HL-60 (cell line): ENCODE data around the gene KCNJ12.
"Not testable (repeated sequence)": the region's sequence is repeated elsewhere in the genome, so short reads cannot be mapped to it uniquely, and the experiment has no call there.

Source experiments
- DNase-seq, 2 experiments: peaks; one replicate each; pipeline ENCODE4 v3.0.0-alpha.2; 2010 to 2020; ENCODE audit warnings: low read depth in 1 of 2, low spot score in 1 of 2
- H3K27ac ChIP-seq: fragments of 250-450 bp; sonication (Bioruptor Pico); replicated peaks from 2 replicates; pipeline ENCODE4 v1.5.1; 2020; ENCODE audit warnings: mild to moderate bottlenecking, moderate library complexity
- H3K27me3 ChIP-seq: fragments of 250-450 bp; sonication (Bioruptor Pico); 2 replicates; pipeline ENCODE4 v1.5.1; 2021; ENCODE audit warnings: mild to moderate bottlenecking, moderate library complexity; ENCODE audit not compliant: insufficient read depth, poor library complexity, severe bottlenecking
- H3K4me3 ChIP-seq: replicated peaks from 2 replicates; pipeline ENCODE4 v1.5.1; 2011; ENCODE audit warnings: mild to moderate bottlenecking, control low read depth, low read length; ENCODE audit not compliant: insufficient read depth
- CTCF ChIP-seq: IDR thresholded peaks from one replicate; pipeline ENCODE4 v1.5.1; 2011; ENCODE audit warnings: low read length, control low read depth, inconsistent platforms; ENCODE audit not compliant: insufficient read depth
- GABPA ChIP-seq: IDR thresholded peaks from 2 replicates; pipeline ENCODE4 v1.6.1; 2012; ENCODE audit warnings: low read depth
- POLR2AphosphoS5 ChIP-seq: IDR thresholded peaks from 2 replicates; pipeline ENCODE4 v1.6.1; 2012; ENCODE audit warnings: low read depth
- REST ChIP-seq: IDR thresholded peaks from 2 replicates; pipeline ENCODE4 v1.6.1; 2012; ENCODE audit warnings: low read depth; ENCODE audit not compliant: insufficient replicate concordance
- SPI1 ChIP-seq: IDR thresholded peaks from 2 replicates; pipeline ENCODE4 v1.6.1; 2012; ENCODE audit warnings: low read depth, mild to moderate bottlenecking, borderline replicate concordance

KCNJ12 gene

GRCh38 chr17:21419299-21420239, 43.4 kb downstream of the KCNJ12 start:
- Histone ChIP-seq H3K27me3 (no peaks in the 10 kb centered on the region), H3K27ac (no peak overlapping the region), H3K4me3 (no peak overlapping the region)
- no peak for DNase-seq
- TF ChIP-seq REST: no peak
- no peak for TF ChIP-seq GABPA

- not testable (repeated sequence) for H3K4me3 ChIP-seq, DNase-seq, H3K27ac ChIP-seq, H3K27me3 ChIP-seq
Measured at GRCh38 chr17:21420503-21421090, 44.4 kb downstream of the KCNJ12 start.

GRCh38 chr17:21421421-21422310, 45.5 kb downstream of the KCNJ12 start:
- H3K27me3 ChIP-seq, DNase-seq, H3K4me3 ChIP-seq, H3K27ac ChIP-seq: not testable (repeated sequence)

GRCh38 chr17:21422311-21423189, 46.4 kb downstream of the KCNJ12 start:
- H3K4me3 ChIP-seq, DNase-seq: not testable (repeated sequence)

GRCh38 chr17:21423190-21423493, 47.0 kb downstream of the KCNJ12 start:
- H3K27ac ChIP-seq, DNase-seq, H3K4me3 ChIP-seq, H3K27me3 ChIP-seq: not testable (repeated sequence)

More at GRCh38 chr17:21422311-21423189, 46.4 kb downstream of the KCNJ12 start:
- H3K27me3 ChIP-seq, H3K27ac ChIP-seq: not testable (repeated sequence)

- not testable (repeated sequence) for DNase-seq, H3K27ac ChIP-seq, H3K4me3 ChIP-seq, H3K27me3 ChIP-seq
Measured at GRCh38 chr17:21424697-21425096, 48.5 kb downstream of the KCNJ12 start.

GRCh38 chr17:21425321-21425720, 49.2 kb downstream of the KCNJ12 start:
- TF ChIP-seq CTCF: no peak
- no peak for TF ChIP-seq POLR2AphosphoS5
- no peak for TF ChIP-seq REST
- no peak for TF ChIP-seq GABPA
- no peak for TF ChIP-seq SPI1
- no peak for DNase-seq
- H3K27me3 ChIP-seq: no peaks in the 10 kb centered on the region
- no peak overlapping the region for H3K27ac ChIP-seq
- H3K4me3 ChIP-seq: no peak overlapping the region
